Measurements from ENCODE around the gene MORF4L1.

GRCh38 chr15:78837543-78837942 is 35.1 kb upstream of the MORF4L1 start:
- TF ChIP-seq POLR2A (IDR thresholded peaks at IDR 0.05) (no peak), CTCF (IDR thresholded peaks at IDR 0.05) (no peak)

Data from stomach (tissue), 4 donors.